IPS DF 19.7 (cell line): ENCODE results near the gene ASH1L.
"Not testable (repeated sequence)": the region's sequence is repeated elsewhere in the genome, so short reads cannot be mapped to it uniquely, and the experiment has no call there.

ENCODE experiments used
- DNase-seq: peaks from one replicate; pipeline ENCODE4 v3.0.0-alpha.2; 2013; ENCODE audit warnings: low read depth, low spot score

The ASH1L gene

DNA sequence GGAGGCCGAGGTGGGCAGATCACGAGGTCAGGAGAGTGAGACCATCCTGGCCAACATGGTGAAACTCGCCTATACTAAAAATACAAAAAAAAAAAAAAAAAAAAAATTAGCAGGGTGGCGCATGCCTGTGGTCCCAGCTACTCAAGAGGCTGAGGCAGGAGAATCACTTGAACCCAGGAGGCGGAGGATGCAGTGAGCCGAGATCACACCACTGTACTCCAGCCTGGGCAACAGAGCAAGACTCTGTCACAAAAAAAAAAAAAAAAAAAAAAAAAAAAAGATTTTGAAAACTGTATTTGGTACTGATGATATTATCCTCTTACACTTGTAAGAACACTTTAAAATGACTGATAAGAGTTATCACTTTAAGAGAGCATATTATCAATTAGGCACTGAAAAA is 74.2 kb downstream of the ASH1L start:
- DNase-seq, result not testable (repeated sequence)

GRCh38 chr1:155487541-155487940 is 75.1 kb downstream of the ASH1L start:
- no peak for DNase-seq

- not testable (repeated sequence) for DNase-seq
Measured at GRCh38 chr1:155486952-155487351, 75.7 kb downstream of the ASH1L start.

GRCh38 chr1:155485945-155486344 is 76.7 kb downstream of the ASH1L start:
- DNase-seq, result no peak

DNA sequence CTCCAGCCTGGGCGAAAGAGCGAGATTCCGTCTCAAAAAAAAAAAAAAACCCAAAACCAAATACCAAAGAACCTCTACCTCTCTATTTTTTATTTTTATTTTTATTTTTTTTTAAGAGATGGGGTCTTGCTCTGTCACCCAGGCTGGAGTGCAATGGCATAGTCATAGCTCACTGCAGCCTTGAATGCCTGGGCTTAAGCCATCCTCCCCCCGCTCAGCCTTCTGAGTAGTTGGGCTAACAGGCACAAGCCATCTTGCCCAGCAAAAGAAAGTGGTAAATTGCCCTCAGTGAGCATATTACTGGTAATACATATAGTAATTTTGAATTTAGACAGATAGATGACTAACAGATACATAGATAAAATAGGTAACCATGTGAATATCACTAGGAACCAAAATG is 77.4 kb downstream of the ASH1L start:
- DNase-seq, result no peak

GRCh38 chr1:155481741-155482241 is 80.8 kb downstream of the ASH1L start:
- DNase-seq, result no peak

- no peak for DNase-seq
Measured at GRCh38 chr1:155479205-155479604, 83.4 kb downstream of the ASH1L start.

GRCh38 chr1:155478270-155478852 is 84.2 kb downstream of the ASH1L start:
- DNase-seq, result no peak

- DNase-seq, result no peak
Measured at GRCh38 chr1:155474146-155474545, 88.5 kb downstream of the ASH1L start.

- DNase-seq, result no peak
Measured at GRCh38 chr1:155473151-155473821, 89.3 kb downstream of the ASH1L start.

GRCh38 chr1:155472491-155473083 is 90.0 kb downstream of the ASH1L start:
- DNase-seq, result no peak

DNA sequence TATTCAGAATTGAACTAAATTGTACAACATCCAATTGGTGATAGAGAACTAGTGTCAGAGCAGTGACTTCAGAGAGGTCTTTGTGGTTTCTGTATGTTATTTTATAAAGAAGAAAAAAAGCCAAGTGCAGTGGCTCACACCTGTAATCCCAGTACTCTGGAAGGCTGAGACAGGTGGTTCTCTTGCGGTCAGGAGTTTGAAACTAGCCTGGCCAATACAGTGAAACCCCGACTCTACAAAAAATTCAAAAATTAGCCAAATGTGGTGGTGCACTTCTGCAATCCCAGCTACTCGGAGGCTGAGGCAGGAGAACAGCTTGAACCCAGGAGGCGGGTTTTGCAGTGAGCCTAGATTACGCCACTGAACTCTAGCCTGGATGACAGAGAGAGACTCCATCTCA is 90.7 kb downstream of the ASH1L start:
- no peak for DNase-seq

- DNase-seq, result no peak
Measured at GRCh38 chr1:155471026-155471425, 91.6 kb downstream of the ASH1L start.

DNA sequence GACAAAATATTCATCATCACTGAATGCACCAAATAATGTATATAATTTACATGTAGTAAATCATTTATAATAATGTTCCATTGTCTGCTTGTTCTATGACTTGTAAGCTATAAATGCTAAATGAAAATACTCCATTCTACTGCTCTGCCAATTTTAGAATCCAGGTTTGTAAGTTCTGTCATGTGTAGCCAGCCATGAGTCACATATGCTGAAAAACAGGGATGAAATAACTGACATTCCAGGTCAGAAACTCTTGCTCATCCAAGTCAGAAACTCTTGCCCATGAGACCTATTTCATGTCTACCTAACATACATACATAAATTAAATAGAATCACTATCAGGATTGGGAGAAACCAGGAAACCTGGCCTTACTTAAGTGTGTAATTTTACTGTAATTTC is 95.6 kb downstream of the ASH1L start:
- DNase-seq, result no peak

DNA sequence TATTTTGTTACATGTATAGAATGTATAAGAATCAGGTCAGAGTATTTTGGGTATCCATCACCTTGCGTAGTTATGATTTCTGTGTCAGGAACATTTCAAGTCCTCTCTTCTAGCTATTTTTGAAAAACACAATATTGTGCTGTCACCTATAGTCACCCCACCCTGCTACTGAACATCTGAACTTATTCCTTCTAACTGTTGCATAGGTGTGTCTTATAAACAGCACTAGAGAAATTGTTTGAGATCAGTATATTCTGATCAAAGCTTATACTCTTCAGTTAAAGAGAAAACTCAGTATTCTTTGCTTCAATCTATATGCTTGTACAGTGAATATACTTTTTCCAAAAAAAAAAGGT is 96.0 kb downstream of the ASH1L start:
- no peak for DNase-seq

- DNase-seq, result no peak
Measured at GRCh38 chr1:155463865-155464650, 98.5 kb downstream of the ASH1L start.

DNA sequence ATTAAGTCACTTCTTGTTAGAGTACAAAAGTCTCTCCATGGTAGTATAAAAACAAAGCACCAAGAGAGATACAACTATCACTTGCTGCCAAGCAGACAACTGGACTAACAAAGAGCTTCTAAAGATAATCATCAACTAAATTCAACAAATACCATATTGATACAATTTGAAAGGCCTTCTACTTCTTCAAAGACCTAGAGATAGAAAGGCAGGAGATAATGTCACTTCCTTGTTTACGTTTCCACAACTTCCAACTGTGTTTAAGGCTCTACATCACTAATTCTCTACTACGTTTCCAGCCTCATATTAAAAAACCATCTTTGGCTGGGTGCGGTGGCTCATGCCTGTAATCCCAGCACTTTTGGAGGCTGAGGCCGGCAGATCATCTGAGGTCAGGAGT is 104.5 kb downstream of the ASH1L start:
- DNase-seq, result no peak

- DNase-seq, result no peak
Measured at GRCh38 chr1:155457266-155457665, 105.3 kb downstream of the ASH1L start.

DNA sequence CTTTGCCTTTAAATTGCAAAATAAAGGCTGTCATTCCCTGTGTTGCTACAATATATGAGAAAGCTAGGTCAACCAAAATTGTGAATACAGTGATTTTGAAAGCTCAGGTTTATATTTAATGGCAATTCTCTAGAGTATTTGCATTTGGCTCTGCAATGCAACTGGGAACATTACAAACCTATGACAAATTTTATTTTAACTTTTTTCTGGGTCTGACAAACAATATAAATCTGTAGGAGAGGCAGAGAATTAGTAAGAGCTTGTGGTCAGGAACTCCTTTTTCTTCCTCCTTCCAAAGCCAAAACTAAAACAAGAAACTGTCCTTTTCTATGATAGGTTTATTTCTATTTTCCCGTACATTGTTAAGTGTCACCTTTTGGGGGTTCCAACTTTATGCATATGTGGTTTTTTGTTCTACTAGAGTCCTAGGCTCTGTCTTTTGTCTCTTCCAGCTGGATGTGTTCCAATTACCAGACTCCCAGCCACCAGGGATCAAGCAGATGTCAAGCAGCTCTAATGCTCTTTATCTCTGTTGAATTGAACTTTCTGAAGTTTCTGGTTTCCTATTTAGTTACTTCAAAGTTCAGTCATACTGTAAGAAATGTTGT is 106.9 kb downstream of the ASH1L start:
- DNase-seq, result no peak

DNA sequence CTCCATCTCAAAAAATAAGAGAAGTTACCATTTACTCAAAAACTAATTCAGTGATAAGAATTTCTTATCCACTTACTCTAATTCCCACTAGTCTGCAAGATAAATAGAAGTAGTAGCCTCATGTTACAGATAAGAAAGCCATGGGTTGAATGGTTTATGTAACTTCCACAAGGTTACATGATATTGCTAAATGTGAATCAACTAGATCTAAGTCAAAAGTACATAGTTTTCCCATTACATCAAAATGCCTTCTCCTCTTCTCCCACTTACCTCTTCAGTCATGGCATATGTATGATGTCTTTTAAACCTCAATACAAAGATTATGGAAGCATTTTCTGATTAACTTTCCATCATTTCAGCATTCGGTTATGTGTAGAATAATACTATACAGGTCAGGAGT is 108.5 kb downstream of the ASH1L start:
- DNase-seq, result no peak

- DNase-seq, result no peak
Measured at GRCh38 chr1:155453141-155453540, 109.5 kb downstream of the ASH1L start.

GRCh38 chr1:155451199-155451598 is 111.4 kb downstream of the ASH1L start:
- no peak for DNase-seq
